MM.1S (cell line): Measurements from ENCODE around the gene TOM1.
"Not testable (repeated sequence)": the region's sequence is repeated elsewhere in the genome, so short reads cannot be mapped to it uniquely, and the experiment has no call there.

Source experiments
- DNase-seq: peaks from one replicate; pipeline ENCODE4 v3.0.0-alpha.2; 2015
- H2AFZ ChIP-seq: fragments of 300-600 bp; sonication (generic); 2 replicates; pipeline ENCODE4 v1.6.0; 2016; ENCODE audit warnings: antibody characterized with exemption, low read length
- H3F3A ChIP-seq: fragments of 300-600 bp; sonication (generic); 2 replicates; pipeline ENCODE4 v1.6.1; 2016; ENCODE audit warnings: mild to moderate bottlenecking, antibody characterized with exemption, low read length, moderate library complexity, mixed read lengths; ENCODE audit not compliant: insufficient read depth
- H3K27ac ChIP-seq: fragments of 300-600 bp; sonication (generic); 2 replicates; pipeline ENCODE4 v1.5.1; 2016; ENCODE audit warnings: mild to moderate bottlenecking, low read length
- H3K27me3 ChIP-seq: fragments of 300-600 bp; sonication (generic); replicated peaks from 2 replicates; pipeline ENCODE4 v1.6.0; 2016; ENCODE audit warnings: low read length; ENCODE audit not compliant: insufficient read depth
- H3K36me3 ChIP-seq: fragments of 300-600 bp; sonication (generic); replicated peaks from 2 replicates; pipeline ENCODE4 v1.6.1; 2016; ENCODE audit warnings: mild to moderate bottlenecking, low read length, mixed read lengths; ENCODE audit not compliant: insufficient read depth
- H3K4me1 ChIP-seq: fragments of 300-600 bp; sonication (generic); 2 replicates; pipeline ENCODE4 v1.6.1; 2016; ENCODE audit warnings: low read length, mixed read lengths
- H3K4me2 ChIP-seq: fragments of 300-600 bp; sonication (generic); 2 replicates; pipeline ENCODE4 v1.6.0; 2016; ENCODE audit warnings: low read depth, low read length
- H3K4me3 ChIP-seq: fragments of 300-600 bp; sonication (generic); 2 replicates; pipeline ENCODE4 v1.5.1; 2016; ENCODE audit warnings: low read length, mixed read lengths
- H3K79me2 ChIP-seq: fragments of 300-600 bp; sonication (generic); 2 replicates; pipeline ENCODE4 v1.6.1; 2016; ENCODE audit warnings: mixed run types, low read length, mixed read lengths
- H3K9ac ChIP-seq: fragments of 300-600 bp; sonication (generic); 2 replicates; pipeline ENCODE4 v1.6.1; 2016; ENCODE audit warnings: low read length, mixed read lengths
- H3K9me2 ChIP-seq: fragments of 300-600 bp; sonication (generic); replicated peaks from 2 replicates; pipeline ENCODE4 v1.6.1; 2016; ENCODE audit warnings: mild to moderate bottlenecking, low read length, mixed read lengths; ENCODE audit not compliant: insufficient read depth
- H3K9me3 ChIP-seq: fragments of 300-600 bp; sonication (generic); replicated peaks from 2 replicates; pipeline ENCODE4 v1.6.1; 2016; ENCODE audit warnings: mild to moderate bottlenecking, low read length, mixed read lengths; ENCODE audit not compliant: insufficient read depth
- H4K20me1 ChIP-seq: fragments of 300-600 bp; sonication (generic); 2 replicates; pipeline ENCODE4 v1.6.1; 2016; ENCODE audit warnings: mild to moderate bottlenecking, low read length, moderate library complexity, mixed read lengths; ENCODE audit not compliant: insufficient read depth
- CTCF ChIP-seq: fragments of 300-600 bp; sonication (generic); IDR thresholded peaks from 2 replicates; pipeline ENCODE4 v1.5.1; 2016; ENCODE audit warnings: antibody characterized with exemption, low read length, mixed read lengths
- EZH2 ChIP-seq: fragments of 300-600 bp; sonication (generic); optimal IDR thresholded peaks from 2 replicates; pipeline ENCODE3; 2017; ENCODE audit warnings: low read depth, mild to moderate bottlenecking, antibody characterized with exemption, low read length, mixed read lengths
- EZH2phosphoT487 ChIP-seq: fragments of 300-600 bp; sonication (generic); IDR thresholded peaks from 2 replicates; pipeline ENCODE4 v1.6.1; 2018; ENCODE audit warnings: antibody characterized with exemption, low read length

Gene TOM1

GRCh38 chr22:35361001-35361558 is 61.4 kb downstream of the TOM1 start:
- H3K4me1 ChIP-seq = peaks cover 8% of the 10 kb centered on the region; the same call in 1 of the 2 replicates
- no peak for DNase-seq
- peaks cover 10% of the 10 kb centered on the region for H3F3A ChIP-seq
- H3K36me3 ChIP-seq = no peaks in the 10 kb centered on the region
- no peak overlapping the region for H2AFZ ChIP-seq
- H3K4me3 ChIP-seq = no peak overlapping the region
- H3K27ac ChIP-seq = no peak overlapping the region
- no peak overlapping the region for H3K4me2 ChIP-seq
- H3K9ac ChIP-seq = no peak overlapping the region
- no peaks in the 10 kb centered on the region for H3K27me3 ChIP-seq
- no peaks in the 10 kb centered on the region for H3K9me2 ChIP-seq
- no peak for TF ChIP-seq EZH2
- TF ChIP-seq EZH2phosphoT487 = no peak
- no peak for TF ChIP-seq CTCF
- no peaks in the 10 kb centered on the region for H3K79me2 ChIP-seq
- H3K9me3 ChIP-seq = no peaks in the 10 kb centered on the region
- H4K20me1 ChIP-seq = no peaks in the 10 kb centered on the region

GRCh38 chr22:35363566-35364086 is 63.9 kb downstream of the TOM1 start:
- Histone ChIP-seq H3K9ac (no peak overlapping the region), H3K79me2 (no peaks in the 10 kb centered on the region), H3K4me1 (peaks cover 8% of the 10 kb centered on the region; the same call in 1 of the 2 replicates), H3K9me3 (no peaks in the 10 kb centered on the region), H3K4me2 (peak overlapping the region; percentile 63; the same call in 1 of the 2 replicates), H3K4me3 (no peak overlapping the region), H3K27ac (peak overlapping the region; percentile 73; the same call in 1 of the 2 replicates), H3K27me3 (no peaks in the 10 kb centered on the region), H3F3A (peaks cover 10% of the 10 kb centered on the region), H4K20me1 (no peaks in the 10 kb centered on the region), H3K9me2 (no peaks in the 10 kb centered on the region), H3K36me3 (no peaks in the 10 kb centered on the region), H2AFZ (no peak overlapping the region)
- DNase-seq = no peak
- TF ChIP-seq EZH2 (no peak), CTCF (no peak), EZH2phosphoT487 (no peak)

GRCh38 chr22:35364230-35364629 is 64.5 kb downstream of the TOM1 start:
- H3K27ac ChIP-seq, DNase-seq, H2AFZ ChIP-seq: not testable (repeated sequence)

GRCh38 chr22:35367331-35367886 is 67.7 kb downstream of the TOM1 start:
- Histone ChIP-seq H3K4me1 (peaks cover 12% of the 10 kb centered on the region), H3F3A (peaks cover 13% of the 10 kb centered on the region)

More at GRCh38 chr22:35364230-35364629, 64.5 kb downstream of the TOM1 start:
- not testable (repeated sequence) for H3K79me2 ChIP-seq, H3K9me2 ChIP-seq, H3K4me2 ChIP-seq, H3K36me3 ChIP-seq, H3K9me3 ChIP-seq, H4K20me1 ChIP-seq, H3K9ac ChIP-seq, H3K4me3 ChIP-seq, H3K27me3 ChIP-seq, H3K4me1 ChIP-seq
- H3F3A ChIP-seq = peaks cover 10% of the 10 kb centered on the region

More at GRCh38 chr22:35367331-35367886, 67.7 kb downstream of the TOM1 start:
- H3K27me3 ChIP-seq = no peaks in the 10 kb centered on the region
- H3K4me2 ChIP-seq = no peak overlapping the region
- no peaks in the 10 kb centered on the region for H3K9me3 ChIP-seq
- TF ChIP-seq EZH2 = no peak
- 0 out of 2 replicates have a peak, but pooled peaks have one; percentile 17 for TF ChIP-seq CTCF
- no peak overlapping the region for H3K27ac ChIP-seq
- no peak overlapping the region for H2AFZ ChIP-seq
- H3K9ac ChIP-seq = no peak overlapping the region
- no peaks in the 10 kb centered on the region for H3K36me3 ChIP-seq
- H3K4me3 ChIP-seq = no peak overlapping the region
- no peak for DNase-seq
- no peaks in the 10 kb centered on the region for H3K79me2 ChIP-seq
- H3K9me2 ChIP-seq = no peaks in the 10 kb centered on the region
- H4K20me1 ChIP-seq = no peaks in the 10 kb centered on the region
